ENCODE measurements around the gene SCNN1B. TPM values are rescaled to one million over a fixed set of nuclear protein-coding genes. Genes with fewer than 3 reads are reported as not detected.
A peak's percentile ranks its signal among the peaks of the same experiment; 100 is the strongest.

The SCNN1B gene
- total RNA-seq, 4 donors from 2014 or later, result 142 to 729 (median 556) TPM

DNA sequence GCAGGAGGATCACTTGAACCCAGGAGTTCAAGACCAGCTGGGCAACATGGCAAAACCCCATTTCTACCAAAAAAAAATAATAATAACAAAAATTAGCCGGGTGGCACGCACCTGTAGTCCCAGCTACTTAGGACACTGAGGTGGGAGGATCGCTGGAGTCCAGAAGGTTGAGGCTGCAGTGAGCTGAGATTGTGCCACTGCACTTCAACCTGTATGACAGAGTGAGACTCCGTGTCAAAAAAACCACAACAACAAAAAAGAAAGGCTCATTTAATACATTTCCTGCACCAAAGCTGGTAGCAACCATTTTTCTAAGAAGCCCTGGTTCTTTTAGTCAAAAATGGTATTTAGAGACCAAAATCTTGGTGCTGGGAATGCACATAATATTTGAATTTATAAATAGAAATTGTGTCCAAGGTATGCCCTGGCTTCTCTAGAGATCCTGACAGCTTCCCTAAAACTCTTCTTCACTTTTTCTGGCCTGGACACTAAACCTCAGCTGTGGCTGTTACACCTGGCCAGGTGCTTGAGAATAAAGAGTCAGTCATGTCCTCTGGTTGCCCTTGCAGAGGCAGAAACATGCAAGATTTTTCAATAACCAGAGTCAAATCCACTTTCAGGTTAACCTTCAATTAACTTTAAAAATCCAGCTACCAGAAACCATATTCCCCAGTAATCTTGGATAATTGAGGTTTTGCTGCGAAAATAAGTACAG is 35.9 kb downstream of the SCNN1B start:
- Histone ChIP-seq H3K4me1 (peaks cover 0 to 47% (median 28%) of the 10 kb centered on the region in 4 donors), H3K4me3 (no peak overlapping the region), H3K9me3 (no peaks in the 10 kb centered on the region), H3K36me3 (no peaks in the 10 kb centered on the region), H3K27ac (peak overlapping the region in 3 of 4 donors; percentile 47 to 75 (median 72)), H3K27me3 (no peaks in the 10 kb centered on the region)
- 80 to 87% methylated on average over 3 to 5 of the region's 5 CpGs for WGBS, 2 donors (ENCODE audit: low coverage in 1 of 2)
- TF ChIP-seq CTCF (IDR thresholded peaks at IDR 0.05) (no peak), POLR2AphosphoS5 (IDR thresholded peaks at IDR 0.05) (no peak), POLR2A (IDR thresholded peaks at IDR 0.05) (no peak)
- in situ Hi-C loops (cut with MboI; ENCODE audit: low pct_ligation_motif_present in 1 of 4, low pct_unique_long_range_greater_than_20kb in 1 of 4, low sequenced_read_pairs in 3 of 4) (no loop called here), intact Hi-C loops (cut with DNase I; ENCODE audit: low total_unique reads) (no loop called here)
- no peak for DNase-seq

DNA sequence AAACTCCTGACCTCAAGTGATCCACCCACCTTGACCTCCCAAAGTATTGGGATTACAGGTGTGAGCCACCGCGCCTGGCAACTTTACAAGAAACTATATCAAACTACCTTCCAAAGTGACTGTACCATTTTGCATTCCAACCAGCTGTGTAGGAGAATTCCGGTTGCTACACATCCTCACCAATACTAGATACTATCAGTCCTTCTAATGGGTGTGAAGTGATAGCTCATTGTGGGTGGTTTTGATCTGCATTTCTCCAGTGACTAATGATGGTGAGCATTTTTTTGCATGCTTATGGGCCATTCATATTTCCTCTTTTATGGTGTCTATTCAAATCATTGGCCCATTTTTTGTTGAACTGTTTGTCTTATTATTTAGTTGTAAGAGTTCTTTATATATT is 37.7 kb downstream of the SCNN1B start:
- Histone ChIP-seq H3K4me3 (no peak overlapping the region), H3K27me3 (no peaks in the 10 kb centered on the region), H3K4me1 (peaks cover 0 to 49% (median 29%) of the 10 kb centered on the region in 4 donors), H3K27ac (no peak overlapping the region), H3K9me3 (no peaks in the 10 kb centered on the region), H3K36me3 (no peaks in the 10 kb centered on the region)
- TF ChIP-seq EP300 (IDR thresholded peaks at IDR 0.05; ENCODE audit: low read depth), result no peak
- DNase-seq, result no peak
- in situ Hi-C loops (cut with MboI; ENCODE audit: low pct_ligation_motif_present in 1 of 4, low pct_unique_long_range_greater_than_20kb in 1 of 4, low sequenced_read_pairs in 3 of 4), result no loop called here
- WGBS, 2 donors (ENCODE audit: low coverage in 1 of 2), result 77 to 100% methylated on average over 2 to 3 of the region's 3 CpGs
- intact Hi-C loops (cut with DNase I; ENCODE audit: low total_unique reads), result no loop called here

DNA sequence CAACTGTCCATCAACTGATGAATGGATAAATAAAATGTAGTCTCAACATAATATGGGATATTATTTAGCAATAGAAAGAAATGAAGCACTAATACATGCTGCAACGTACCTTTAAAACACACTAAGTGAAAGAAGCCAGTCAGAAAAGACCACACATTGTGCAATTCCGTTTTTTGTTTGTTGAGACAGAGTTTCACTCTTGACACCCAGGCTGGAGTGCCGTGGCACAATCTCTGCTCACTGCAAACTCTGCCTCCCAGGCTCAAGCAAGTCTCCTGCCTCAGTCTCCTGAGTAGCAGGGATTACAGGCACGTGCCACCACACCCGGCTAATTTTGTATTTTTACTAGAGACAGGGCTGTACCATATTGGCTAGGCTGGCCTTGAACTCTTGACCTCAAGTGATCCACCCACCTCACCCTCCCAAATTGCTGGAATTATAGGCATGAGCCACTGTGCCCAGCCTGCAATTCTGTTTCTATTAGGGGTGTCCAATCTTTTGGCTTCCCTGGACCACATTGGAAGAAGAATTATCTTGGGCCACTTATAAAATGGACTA is 40.1 kb downstream of the SCNN1B start:
- 37 to 49% methylated on average over 3 to 5 of the region's 5 CpGs for WGBS, 2 donors (ENCODE audit: low coverage in 1 of 2)
- Histone ChIP-seq H3K27ac (peak overlapping the region; percentile 13 to 51 (median 31)), H3K4me1 (peaks cover 0 to 31% (median 16%) of the 10 kb centered on the region in 4 donors), H3K9me3 (no peaks in the 10 kb centered on the region), H3K4me3 (no peak overlapping the region), H3K27me3 (no peaks in the 10 kb centered on the region), H3K36me3 (no peaks in the 10 kb centered on the region)
- TF ChIP-seq CTCF (IDR thresholded peaks at IDR 0.05), result no peak
- TF ChIP-seq POLR2AphosphoS5 (IDR thresholded peaks at IDR 0.05), result peak in 1 of 3 donors; percentile 11
- TF ChIP-seq POLR2A (IDR thresholded peaks at IDR 0.05), result no peak
- TF ChIP-seq EP300 (IDR thresholded peaks at IDR 0.05; ENCODE audit: low read depth), result no peak
- no peak for DNase-seq
- intact Hi-C loops (cut with DNase I; ENCODE audit: low total_unique reads) (no loop called here), in situ Hi-C loops (cut with MboI; ENCODE audit: low pct_ligation_motif_present in 1 of 4, low pct_unique_long_range_greater_than_20kb in 1 of 4, low sequenced_read_pairs in 3 of 4) (no loop called here)

DNA sequence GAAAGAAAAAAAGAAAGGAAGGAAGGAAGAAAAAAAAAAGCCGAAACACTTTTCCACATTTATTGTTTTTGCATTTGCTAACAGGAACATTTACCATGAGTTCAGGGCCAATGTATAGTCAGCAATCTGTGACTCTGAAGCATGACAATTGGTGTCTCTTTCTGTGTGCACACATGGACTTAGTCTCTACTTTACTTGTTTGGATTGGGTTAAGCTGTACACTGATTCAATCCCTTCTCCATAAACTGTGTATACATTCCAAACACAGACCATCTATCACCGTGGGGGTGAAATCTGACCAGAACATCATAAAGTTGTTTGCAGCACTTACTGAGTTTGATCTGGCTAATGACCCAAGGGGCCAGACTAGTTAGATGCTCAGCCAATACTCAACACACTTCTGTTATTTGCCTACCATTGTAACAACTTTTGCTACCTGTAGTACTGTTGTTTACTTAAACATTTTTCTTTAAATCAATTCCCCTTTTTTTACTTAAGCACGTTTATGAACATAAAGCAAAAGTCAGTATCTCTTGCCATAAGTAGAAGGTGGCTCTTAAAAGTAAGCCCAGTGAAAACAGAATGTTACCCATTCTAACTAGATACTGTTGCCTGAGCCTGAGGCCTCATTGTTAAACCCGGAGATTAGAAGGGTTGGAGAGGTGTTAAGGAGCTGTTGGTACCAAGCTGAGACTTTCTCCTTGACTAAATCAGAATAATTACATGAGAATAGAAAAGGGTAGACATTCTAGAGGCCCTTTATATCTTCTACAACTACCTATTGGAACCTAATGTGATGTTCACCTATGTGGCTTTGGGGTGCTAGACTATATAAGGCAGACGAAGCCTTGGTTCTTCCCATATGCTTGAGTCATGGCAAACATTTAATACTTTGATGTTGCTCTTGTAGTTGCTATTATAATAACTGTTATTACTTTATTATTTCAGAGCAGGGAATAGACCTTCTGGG is 41.8 kb downstream of the SCNN1B start:
- DNase-seq, result no peak
- 38 to 59% methylated on average over 3 to 5 of the region's 5 CpGs for WGBS, 2 donors (ENCODE audit: low coverage in 1 of 2)
- intact Hi-C loops (cut with DNase I; ENCODE audit: low total_unique reads), result no loop called here

More for the DNA sequence above, 41.8 kb downstream of the SCNN1B start:
- in situ Hi-C loops (cut with MboI; ENCODE audit: low pct_ligation_motif_present in 1 of 4, low pct_unique_long_range_greater_than_20kb in 1 of 4, low sequenced_read_pairs in 3 of 4), result no loop called here
- Histone ChIP-seq H3K27me3 (no peaks in the 10 kb centered on the region), H3K4me1 (peaks cover 0 to 21% (median 11%) of the 10 kb centered on the region in 4 donors), H3K36me3 (no peaks in the 10 kb centered on the region), H3K4me3 (no peak overlapping the region), H3K9me3 (no peaks in the 10 kb centered on the region), H3K27ac (no peak overlapping the region)
- TF ChIP-seq POLR2A (IDR thresholded peaks at IDR 0.05), result no peak
- TF ChIP-seq POLR2AphosphoS5 (IDR thresholded peaks at IDR 0.05), result no peak
- TF ChIP-seq CTCF (IDR thresholded peaks at IDR 0.05), result no peak
- no peak for TF ChIP-seq EP300 (IDR thresholded peaks at IDR 0.05; ENCODE audit: low read depth)
